WTC11 (cell line): ENCODE measurements around the gene KLF13. TPM values are rescaled to one million over a fixed set of nuclear protein-coding genes. Genes with fewer than 3 reads are reported as not detected.

ENCODE experiments used
- ATAC-seq: fragments of 200-7000 bp; cut with Tn5 transposase; 2 replicates; pipeline ENCODE4 v1.10.0; 2021; ENCODE audit warnings: mild to moderate bottlenecking, moderate library complexity
- CTCF ChIA-PET: fragments of 300-600 bp; sonication (Branson Sonifier 250); formaldehyde crosslinking; loops from one replicate; lab custom pipeline; 2021; ENCODE audit warnings: antibody characterized with exemption; lab: Charles Lee
- POLR2A ChIA-PET: fragments of 350-600 bp; sonication (Branson Sonifier 250); formaldehyde crosslinking; loops from one replicate; lab custom pipeline; 2021; ENCODE audit warnings: antibody characterized with exemption; lab: Charles Lee
- DNase-seq: peaks from one replicate; pipeline ENCODE4 v3.0.0; 2021; ENCODE audit warnings: low spot score
- H3K27ac Mint-ChIP-seq: 2 replicates; pipeline ENCODE4 v1.8.0; 2021; ENCODE audit warnings: mixed read lengths
- H3K27me3 Mint-ChIP-seq: 2 replicates; pipeline ENCODE4 v1.8.0; 2021; ENCODE audit warnings: low read depth, mild to moderate bottlenecking, moderate library complexity, mixed read lengths
- H3K36me3 Mint-ChIP-seq: 2 replicates; pipeline ENCODE4 v1.8.0; 2021; ENCODE audit warnings: mixed read lengths
- H3K4me1 Mint-ChIP-seq: 2 replicates; pipeline ENCODE4 v1.8.0; 2022; ENCODE audit warnings: mixed read lengths
- H3K4me3 Mint-ChIP-seq: 2 replicates; pipeline ENCODE4 v1.8.0; 2021; ENCODE audit warnings: mild to moderate bottlenecking, moderate library complexity, mixed read lengths
- H3K9me3 Mint-ChIP-seq: 2 replicates; pipeline ENCODE4 v1.8.0; 2021; ENCODE audit warnings: mixed read lengths
- ATF1 ChIP-seq: sonication (generic); formaldehyde crosslinking; IDR thresholded peaks from 2 replicates; pipeline ENCODE4 v1.8.1; 2023; ENCODE audit warnings: mild to moderate bottlenecking, moderate library complexity, missing genetic modification reagents
- CREB1 ChIP-seq: sonication (generic); formaldehyde crosslinking; IDR thresholded peaks from 2 replicates; pipeline ENCODE4 v1.8.0; 2023; ENCODE audit warnings: mild to moderate bottlenecking, missing genetic modification reagents
- CTCF ChIP-seq: fragments of 200-600 bp; IDR thresholded peaks from 2 replicates; pipeline ENCODE4 v1.8.0; 2022; ENCODE audit warnings: antibody characterized with exemption
- E2F5 ChIP-seq: sonication (generic); formaldehyde crosslinking; IDR thresholded peaks from 2 replicates; pipeline ENCODE4 v1.8.1; 2022; ENCODE audit warnings: mild to moderate bottlenecking, moderate library complexity, missing genetic modification reagents
- ELF4 ChIP-seq: sonication (generic); formaldehyde crosslinking; IDR thresholded peaks from 2 replicates; pipeline ENCODE4 v1.8.1; 2022; ENCODE audit warnings: low read depth, mild to moderate bottlenecking, moderate library complexity, missing genetic modification reagents
- ESRRA ChIP-seq: sonication (generic); formaldehyde crosslinking; IDR thresholded peaks from 2 replicates; pipeline ENCODE4 v1.8.1; 2022; ENCODE audit warnings: mild to moderate bottlenecking, missing genetic modification reagents, borderline replicate concordance
- ETV6 ChIP-seq: sonication (generic); formaldehyde crosslinking; IDR thresholded peaks from 2 replicates; pipeline ENCODE4 v1.8.1; 2022; ENCODE audit warnings: mild to moderate bottlenecking, missing genetic modification reagents
- FOXJ3 ChIP-seq: sonication (generic); formaldehyde crosslinking; IDR thresholded peaks from 2 replicates; pipeline ENCODE4 v1.9.0; 2021; ENCODE audit warnings: missing genetic modification reagents, mild to moderate bottlenecking, borderline replicate concordance
- HMGA2 ChIP-seq: fragments of 250-450 bp; sonication (Bioruptor Pico); IDR thresholded peaks from 2 replicates; pipeline ENCODE4 v1.4.0; 2021; ENCODE audit warnings: mild to moderate bottlenecking, moderate library complexity
- NFE2L1 ChIP-seq: sonication (generic); formaldehyde crosslinking; IDR thresholded peaks from 2 replicates; pipeline ENCODE4 v1.8.1; 2023; ENCODE audit warnings: missing genetic modification reagents
- NR1H2 ChIP-seq: sonication (generic); formaldehyde crosslinking; IDR thresholded peaks from 2 replicates; pipeline ENCODE4 v1.9.0; 2021; ENCODE audit warnings: mild to moderate bottlenecking, moderate library complexity, missing genetic modification reagents
- TCF7 ChIP-seq: sonication (generic); formaldehyde crosslinking; IDR thresholded peaks from 2 replicates; pipeline ENCODE4 v1.8.0; 2022; ENCODE audit warnings: mild to moderate bottlenecking, low read depth, missing genetic modification reagents, moderate library complexity
- TEAD1 ChIP-seq: sonication (generic); formaldehyde crosslinking; IDR thresholded peaks from 2 replicates; pipeline ENCODE4 v1.8.0; 2022; ENCODE audit warnings: mild to moderate bottlenecking, missing genetic modification reagents
- TEAD4 ChIP-seq: sonication (generic); formaldehyde crosslinking; IDR thresholded peaks from 2 replicates; pipeline ENCODE4 v1.8.0; 2022; ENCODE audit warnings: mild to moderate bottlenecking, missing genetic modification reagents
- ZBTB21 ChIP-seq: sonication (generic); formaldehyde crosslinking; IDR thresholded peaks from 2 replicates; pipeline ENCODE4 v1.8.1; 2023; ENCODE audit warnings: mild to moderate bottlenecking, missing genetic modification reagents, borderline replicate concordance
- ZBTB43 ChIP-seq: sonication (generic); formaldehyde crosslinking; IDR thresholded peaks from 2 replicates; pipeline ENCODE4 v1.8.1; 2023; ENCODE audit warnings: mild to moderate bottlenecking, missing genetic modification reagents
- ZNF317 ChIP-seq: sonication (generic); formaldehyde crosslinking; IDR thresholded peaks from 2 replicates; pipeline ENCODE4 v1.8.1; 2023; ENCODE audit warnings: low read depth, mild to moderate bottlenecking, moderate library complexity, missing genetic modification reagents, borderline replicate concordance
- ZNF396 ChIP-seq: fragments of 250-450 bp; sonication (Bioruptor Pico); IDR thresholded peaks from 2 replicates; pipeline ENCODE4 v1.8.0; 2021; ENCODE audit warnings: mild to moderate bottlenecking, moderate library complexity, borderline replicate concordance
- ZNF671 ChIP-seq: fragments of 250-450 bp; sonication (Bioruptor Pico); IDR thresholded peaks from 2 replicates; pipeline ENCODE4 v1.8.0; 2021; ENCODE audit warnings: mild to moderate bottlenecking
- total RNA-seq: library from RNA; stranded (reverse); gene quantifications from 3 replicates; pipeline ENCODE4 v1.2.3, GENCODE V29; 2021
- TF ChIP-seq, protein P1 (sequence below): sonication (generic); formaldehyde crosslinking; IDR thresholded peaks from 2 replicates; pipeline ENCODE4 v1.8.0; 2022; ENCODE audit warnings: mild to moderate bottlenecking, missing genetic modification reagents
- TF ChIP-seq, protein P2 (sequence below): sonication (generic); formaldehyde crosslinking; IDR thresholded peaks from 2 replicates; pipeline ENCODE4 v1.8.0; 2023; ENCODE audit warnings: missing genetic modification reagents
- TF ChIP-seq, protein P3 (sequence below): sonication (generic); formaldehyde crosslinking; conservative IDR thresholded peaks from 2 replicates; pipeline ENCODE4 v1.8.1; 2023; ENCODE audit warnings: mild to moderate bottlenecking, low read depth, missing genetic modification reagents, moderate library complexity
- TF ChIP-seq, protein P4 (sequence below): fragments of 250-450 bp; sonication (Bioruptor Pico); IDR thresholded peaks from 2 replicates; pipeline ENCODE4 v1.9.0; 2021; ENCODE audit warnings: moderate library complexity, mild to moderate bottlenecking, inconsistent platforms, borderline replicate concordance
- TF ChIP-seq, protein P5 (sequence below): sonication (generic); formaldehyde crosslinking; IDR thresholded peaks from 2 replicates; pipeline ENCODE4 v1.8.1; 2023; ENCODE audit warnings: mild to moderate bottlenecking, moderate library complexity, missing genetic modification reagents

The KLF13 gene
- total RNA-seq, 1 experiment from 2014 or later = 38.1 TPM

GRCh38 chr15:31409171-31409570, 82.5 kb downstream of the KLF13 start:
- Mint-ChIP-seq H3K9me3 (peaks cover 22% of the 10 kb centered on the region), H3K27ac (no peak overlapping the region), H3K36me3 (peaks cover 3% of the 10 kb centered on the region; the same call in 1 of the 2 replicates), H3K27me3 (no peaks in the 10 kb centered on the region), H3K4me3 (no peak overlapping the region), H3K4me1 (peaks cover 8% of the 10 kb centered on the region)
- DNase-seq = no peak
- ATAC-seq = no peak
- TF ChIP-seq, protein P1, sequence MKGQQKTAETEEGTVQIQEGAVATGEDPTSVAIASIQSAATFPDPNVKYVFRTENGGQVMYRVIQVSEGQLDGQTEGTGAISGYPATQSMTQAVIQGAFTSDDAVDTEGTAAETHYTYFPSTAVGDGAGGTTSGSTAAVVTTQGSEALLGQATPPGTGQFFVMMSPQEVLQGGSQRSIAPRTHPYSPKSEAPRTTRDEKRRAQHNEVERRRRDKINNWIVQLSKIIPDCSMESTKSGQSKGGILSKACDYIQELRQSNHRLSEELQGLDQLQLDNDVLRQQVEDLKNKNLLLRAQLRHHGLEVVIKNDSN (CRISPR knock-in tag) = no peak
- no peak for TF ChIP-seq ZBTB21 (CRISPR knock-in tag)
- no peak for TF ChIP-seq E2F5
- TF ChIP-seq ZNF317 (CRISPR knock-in tag) = no peak
- no peak for TF ChIP-seq CREB1 (CRISPR knock-in tag)
- TF ChIP-seq, protein P2, sequence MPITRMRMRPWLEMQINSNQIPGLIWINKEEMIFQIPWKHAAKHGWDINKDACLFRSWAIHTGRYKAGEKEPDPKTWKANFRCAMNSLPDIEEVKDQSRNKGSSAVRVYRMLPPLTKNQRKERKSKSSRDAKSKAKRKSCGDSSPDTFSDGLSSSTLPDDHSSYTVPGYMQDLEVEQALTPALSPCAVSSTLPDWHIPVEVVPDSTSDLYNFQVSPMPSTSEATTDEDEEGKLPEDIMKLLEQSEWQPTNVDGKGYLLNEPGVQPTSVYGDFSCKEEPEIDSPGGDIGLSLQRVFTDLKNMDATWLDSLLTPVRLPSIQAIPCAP (CRISPR knock-in tag) = no peak
- no peak for TF ChIP-seq TCF7
- TF ChIP-seq ZBTB43 (CRISPR knock-in tag) = no peak
- ChIA-PET POLR2A (no interaction called here), CTCF (no interaction called here)

DNA sequence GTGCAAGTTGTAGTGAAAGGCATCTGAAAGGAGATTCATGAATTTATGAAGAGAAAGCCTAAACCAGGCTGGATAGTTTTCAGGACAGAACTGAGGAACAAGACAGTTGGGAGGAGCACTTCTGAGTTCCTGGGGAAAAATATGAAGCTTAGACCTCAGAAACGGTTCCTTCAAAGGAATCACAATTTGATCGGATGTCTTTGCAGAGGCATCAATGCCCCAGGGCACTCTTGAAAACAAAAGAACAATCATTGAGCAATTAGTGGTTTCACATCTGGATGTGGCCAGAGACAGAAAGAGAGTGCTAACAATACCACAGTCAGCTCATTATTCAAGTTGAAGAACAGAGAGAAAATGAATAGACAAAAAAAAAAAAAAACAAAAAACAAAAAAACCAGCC, 86.2 kb downstream of the KLF13 start:
- CTCF ChIA-PET = interaction anchor here (1.1 to 1.2 kb wide), 2 partner anchors 22 to 76 kb away, joined by 3 to 7 read pairs; no protein-coding TSS in a partner anchor
- POLR2A ChIA-PET = no interaction called here
- TF ChIP-seq TEAD1 (CRISPR knock-in tag) (no peak), NR1H2 (CRISPR knock-in tag) (no peak), ETV6 (CRISPR knock-in tag) (no peak), TCF7 (no peak), ELF4 (no peak), ZNF396 (CRISPR knock-in tag) (no peak), ESRRA (CRISPR knock-in tag) (no peak), CTCF (no peak), HMGA2 (CRISPR knock-in tag) (no peak), TEAD4 (CRISPR knock-in tag) (no peak), ZNF671 (CRISPR knock-in tag) (no peak), NFE2L1 (CRISPR knock-in tag) (no peak), ATF1 (CRISPR knock-in tag) (no peak), FOXJ3 (no peak)
- TF ChIP-seq, protein P3, sequence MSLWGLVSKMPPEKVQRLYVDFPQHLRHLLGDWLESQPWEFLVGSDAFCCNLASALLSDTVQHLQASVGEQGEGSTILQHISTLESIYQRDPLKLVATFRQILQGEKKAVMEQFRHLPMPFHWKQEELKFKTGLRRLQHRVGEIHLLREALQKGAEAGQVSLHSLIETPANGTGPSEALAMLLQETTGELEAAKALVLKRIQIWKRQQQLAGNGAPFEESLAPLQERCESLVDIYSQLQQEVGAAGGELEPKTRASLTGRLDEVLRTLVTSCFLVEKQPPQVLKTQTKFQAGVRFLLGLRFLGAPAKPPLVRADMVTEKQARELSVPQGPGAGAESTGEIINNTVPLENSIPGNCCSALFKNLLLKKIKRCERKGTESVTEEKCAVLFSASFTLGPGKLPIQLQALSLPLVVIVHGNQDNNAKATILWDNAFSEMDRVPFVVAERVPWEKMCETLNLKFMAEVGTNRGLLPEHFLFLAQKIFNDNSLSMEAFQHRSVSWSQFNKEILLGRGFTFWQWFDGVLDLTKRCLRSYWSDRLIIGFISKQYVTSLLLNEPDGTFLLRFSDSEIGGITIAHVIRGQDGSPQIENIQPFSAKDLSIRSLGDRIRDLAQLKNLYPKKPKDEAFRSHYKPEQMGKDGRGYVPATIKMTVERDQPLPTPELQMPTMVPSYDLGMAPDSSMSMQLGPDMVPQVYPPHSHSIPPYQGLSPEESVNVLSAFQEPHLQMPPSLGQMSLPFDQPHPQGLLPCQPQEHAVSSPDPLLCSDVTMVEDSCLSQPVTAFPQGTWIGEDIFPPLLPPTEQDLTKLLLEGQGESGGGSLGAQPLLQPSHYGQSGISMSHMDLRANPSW (CRISPR knock-in tag) = no peak
- TF ChIP-seq, protein P4, sequence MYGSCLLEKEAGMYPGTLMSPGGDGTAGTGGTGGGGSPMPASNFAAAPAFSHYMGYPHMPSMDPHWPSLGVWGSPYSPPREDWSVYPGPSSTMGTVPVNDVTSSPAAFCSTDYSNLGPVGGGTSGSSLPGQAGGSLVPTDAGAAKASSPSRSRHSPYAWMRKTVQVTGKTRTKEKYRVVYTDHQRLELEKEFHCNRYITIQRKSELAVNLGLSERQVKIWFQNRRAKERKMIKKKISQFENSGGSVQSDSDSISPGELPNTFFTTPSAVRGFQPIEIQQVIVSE (CRISPR knock-in tag) = no peak
- TF ChIP-seq, protein P5, sequence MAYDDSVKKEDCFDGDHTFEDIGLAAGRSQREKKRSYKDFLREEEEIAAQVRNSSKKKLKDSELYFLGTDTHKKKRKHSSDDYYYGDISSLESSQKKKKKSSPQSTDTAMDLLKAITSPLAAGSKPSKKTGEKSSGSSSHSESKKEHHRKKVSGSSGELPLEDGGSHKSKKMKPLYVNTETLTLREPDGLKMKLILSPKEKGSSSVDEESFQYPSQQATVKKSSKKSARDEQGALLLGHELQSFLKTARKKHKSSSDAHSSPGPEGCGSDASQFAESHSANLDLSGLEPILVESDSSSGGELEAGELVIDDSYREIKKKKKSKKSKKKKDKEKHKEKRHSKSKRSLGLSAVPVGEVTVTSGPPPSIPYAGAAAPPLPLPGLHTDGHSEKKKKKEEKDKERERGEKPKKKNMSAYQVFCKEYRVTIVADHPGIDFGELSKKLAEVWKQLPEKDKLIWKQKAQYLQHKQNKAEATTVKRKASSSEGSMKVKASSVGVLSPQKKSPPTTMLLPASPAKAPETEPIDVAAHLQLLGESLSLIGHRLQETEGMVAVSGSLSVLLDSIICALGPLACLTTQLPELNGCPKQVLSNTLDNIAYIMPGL (CRISPR knock-in tag) = no peak
- TF ChIP-seq, all 79 proteins: peak for 0
- no peak for DNase-seq
- Mint-ChIP-seq H3K9me3 (peaks cover 7% of the 10 kb centered on the region), H3K27ac (no peak overlapping the region; the same call in 1 of the 2 replicates), H3K4me1 (peaks cover 8% of the 10 kb centered on the region), H3K4me3 (no peak overlapping the region), H3K36me3 (no peaks in the 10 kb centered on the region), H3K27me3 (no peaks in the 10 kb centered on the region)
- ATAC-seq = no peak
